Coronary artery (tissue), 2 donors: Measurements from ENCODE around the gene NOD2.

Experiments
- DNase-seq: peaks from one replicate; pipeline ENCODE4 v3.0.0-alpha.2; 2017; ENCODE audit warnings: low spot score
- H3K27ac ChIP-seq, 2 donors: fragments of 200-600 bp; sonication (generic); one replicate each; pipeline ENCODE4 v1.5.1; 2016 to 2019
- H3K4me3 ChIP-seq: fragments of 200-600 bp; sonication (generic); 2 replicates; pipeline ENCODE4 v1.5.1; 2016; ENCODE audit warnings: mild to moderate bottlenecking, moderate library complexity
- CTCF ChIP-seq: fragments of 200-600 bp; sonication (generic); IDR thresholded peaks from one replicate; pipeline ENCODE4 v1.5.1; 2019; ENCODE audit warnings: antibody characterized with exemption

Gene NOD2

GRCh38 chr16:50699326-50700159 is 6.1 kb downstream of the NOD2 start:
- no peak for TF ChIP-seq CTCF
- H3K4me3 ChIP-seq, result no peak overlapping the region
- no peak for DNase-seq
- H3K27ac ChIP-seq, result no peak overlapping the region

- Histone ChIP-seq H3K4me3 (no peak overlapping the region), H3K27ac (no peak overlapping the region)
- TF ChIP-seq CTCF, result no peak
- DNase-seq, result no peak
Measured at GRCh38 chr16:50702725-50703124, 9.3 kb downstream of the NOD2 start.

- H3K4me3 ChIP-seq, result no peak overlapping the region
- no peak for TF ChIP-seq CTCF
- H3K27ac ChIP-seq, result no peak overlapping the region
Measured at GRCh38 chr16:50704245-50704644, 10.8 kb downstream of the NOD2 start.

GRCh38 chr16:50705436-50706110 is 12.2 kb downstream of the NOD2 start:
- Histone ChIP-seq H3K4me3 (no peak overlapping the region), H3K27ac (no peak overlapping the region)
- no peak for TF ChIP-seq CTCF
- DNase-seq, result no peak

More at GRCh38 chr16:50704245-50704644, 10.8 kb downstream of the NOD2 start:
- no peak for DNase-seq

GRCh38 chr16:50706250-50706649 is 12.8 kb downstream of the NOD2 start:
- no peak for DNase-seq
- Histone ChIP-seq H3K27ac (no peak overlapping the region), H3K4me3 (no peak overlapping the region)
- no peak for TF ChIP-seq CTCF

GRCh38 chr16:50708373-50709060 is 15.1 kb downstream of the NOD2 start:
- no peak for TF ChIP-seq CTCF
- H3K4me3 ChIP-seq, result no peak overlapping the region
- peak overlapping the region in 1 of 2 donors; percentile 27 for H3K27ac ChIP-seq
- no peak for DNase-seq
